GM19328 (cell line): ENCODE data around the gene ABTB1.
"Not testable (repeated sequence)": the region's sequence is repeated elsewhere in the genome, so short reads cannot be mapped to it uniquely, and the experiment has no call there.

Experiments used
- ATAC-seq: cut with Tn5 transposase; IDR thresholded peaks from one replicate; pipeline ENCODE4 v1.9.1; 2021; ENCODE audit warnings: mild to moderate bottlenecking, moderate library complexity; ENCODE audit not compliant: unreplicated experiment

ABTB1 gene

DNA sequence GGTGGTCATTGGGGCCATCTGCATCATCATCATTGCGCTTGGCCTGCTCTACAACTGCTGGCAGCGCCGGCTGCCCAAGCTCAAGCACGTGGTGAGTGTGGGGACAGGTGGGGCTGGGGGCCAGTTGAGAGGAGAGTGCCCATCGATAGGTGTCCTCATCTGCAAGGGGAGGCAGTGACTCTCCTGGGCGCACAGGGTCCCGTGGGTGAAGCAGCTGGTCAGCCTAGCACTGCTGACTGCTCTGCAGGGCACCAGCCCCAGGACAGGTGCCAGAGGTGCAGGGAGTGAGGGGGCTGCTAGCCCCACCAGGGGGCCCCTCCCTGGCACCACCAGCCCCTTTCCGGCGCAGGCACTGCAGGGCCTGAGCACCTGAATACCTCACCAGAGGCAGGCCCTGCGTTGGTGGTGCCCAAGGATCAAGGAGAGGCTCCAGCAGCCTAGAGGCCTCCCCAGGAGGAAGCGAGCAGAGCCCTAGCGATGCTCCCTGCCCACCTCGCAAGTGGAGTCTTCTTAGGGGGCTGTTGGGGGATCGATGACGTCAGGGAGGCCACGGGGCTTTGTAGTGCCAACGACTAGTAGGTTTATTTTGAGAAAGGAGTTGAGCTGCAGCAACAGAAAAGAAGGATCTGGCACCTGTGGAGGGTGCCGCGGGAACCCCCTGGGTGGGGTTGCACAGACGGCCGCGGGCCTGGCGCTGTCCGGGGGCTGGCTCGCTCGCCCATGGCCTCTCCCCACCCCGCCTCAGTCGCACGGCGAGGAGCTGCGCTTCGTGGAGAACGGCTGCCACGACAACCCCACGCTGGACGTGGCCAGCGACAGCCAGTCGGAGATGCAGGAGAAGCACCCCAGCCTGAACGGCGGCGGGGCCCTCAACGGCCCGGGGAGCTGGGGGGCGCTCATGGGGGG is 976 bp upstream of the ABTB1 start:
- ATAC-seq, result peak; percentile 15

DNA sequence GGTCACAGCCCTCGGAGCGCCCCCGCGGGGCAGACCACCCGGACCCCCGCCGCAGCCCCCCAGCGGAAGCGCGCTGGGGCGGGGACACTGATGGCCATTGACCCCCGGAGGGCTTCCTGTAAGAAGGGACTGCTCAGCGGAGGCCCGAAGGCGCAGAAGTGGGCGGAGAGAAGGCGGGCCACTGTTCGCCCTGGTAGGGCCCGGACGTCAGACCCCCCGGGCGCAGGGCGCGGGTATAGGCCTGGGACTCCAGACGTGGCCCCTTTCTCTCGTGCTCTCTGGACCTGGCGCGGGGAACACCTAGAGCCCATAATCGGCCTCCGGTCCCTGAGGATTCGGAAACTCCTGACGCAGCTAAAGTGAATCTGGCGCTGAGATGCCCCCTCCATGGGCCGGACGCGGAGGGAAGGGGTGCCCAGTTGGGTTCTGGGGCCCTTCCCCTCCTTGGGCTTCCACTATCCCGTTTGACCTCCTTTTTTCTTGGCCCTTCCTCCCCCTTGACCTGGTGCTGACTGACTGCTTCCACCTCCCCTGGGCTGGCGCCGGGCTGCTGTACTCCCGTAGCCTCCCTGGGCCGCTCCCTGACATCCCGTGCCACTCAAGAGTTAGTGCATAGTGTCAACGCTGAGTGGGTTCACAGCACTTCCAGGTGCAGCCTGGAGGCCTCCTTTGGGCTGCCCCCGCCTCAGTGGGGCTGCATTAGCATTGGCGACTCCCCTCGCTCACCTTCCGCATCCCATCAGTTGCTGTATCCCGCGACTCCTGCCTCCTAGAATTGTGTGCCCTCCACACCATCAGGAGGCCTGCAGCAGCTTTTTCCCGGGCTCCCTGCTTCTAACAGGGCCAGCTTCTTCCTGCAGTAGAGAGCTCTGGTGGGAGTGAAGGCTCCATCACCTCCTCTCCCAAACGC is 694 bp downstream of the ABTB1 start:
- peak; percentile 19 for ATAC-seq

DNA sequence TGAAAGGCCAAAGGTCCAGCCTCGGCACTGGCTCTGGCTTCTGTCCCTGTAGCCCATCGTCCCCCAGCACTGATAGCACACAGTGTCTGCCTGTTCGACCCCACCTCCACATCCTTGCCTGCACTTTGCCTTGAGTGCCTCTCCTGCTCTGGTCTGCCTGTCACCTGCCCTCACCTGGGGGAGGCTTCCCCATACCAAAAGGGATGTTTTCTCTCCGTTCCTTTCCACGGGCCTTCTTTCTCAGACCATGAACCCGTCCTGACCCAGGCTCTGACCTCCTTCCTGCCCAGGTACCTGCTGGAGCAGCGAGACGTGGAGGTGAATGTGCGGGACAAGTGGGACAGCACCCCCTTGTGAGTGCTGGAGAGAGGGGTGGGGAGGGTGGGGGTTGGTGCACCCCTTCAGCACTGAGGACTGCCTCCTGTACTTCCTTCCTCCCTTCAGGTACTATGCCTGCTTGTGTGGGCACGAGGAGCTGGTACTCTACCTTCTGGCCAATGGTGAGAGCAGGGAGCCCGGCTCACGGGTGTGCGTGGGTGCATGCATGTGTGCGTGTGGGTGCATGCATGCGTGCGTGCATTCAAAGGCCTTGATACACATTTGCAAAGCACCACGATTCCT is 1.5 kb downstream of the ABTB1 start:
- ATAC-seq, result no peak

DNA sequence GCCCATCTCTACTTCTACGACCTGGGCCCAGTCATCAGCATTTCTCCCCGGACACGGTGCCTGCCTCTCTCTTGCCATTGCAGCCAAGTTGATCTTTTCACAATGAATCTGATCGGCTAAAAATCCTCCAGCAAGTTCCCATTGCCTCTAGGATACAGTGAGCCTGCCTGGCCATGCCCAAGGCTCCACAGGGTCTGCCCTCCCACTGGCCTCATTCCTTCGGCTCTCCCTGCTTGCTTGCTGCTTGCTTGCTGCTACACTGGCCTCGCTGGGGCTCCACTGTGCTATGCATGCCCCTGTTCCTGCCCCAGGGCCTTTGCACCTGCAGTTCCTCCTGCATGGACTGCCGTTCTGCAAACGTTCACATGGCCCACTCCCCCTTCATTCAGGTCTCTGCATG is 2.0 kb downstream of the ABTB1 start:
- no peak for ATAC-seq

DNA sequence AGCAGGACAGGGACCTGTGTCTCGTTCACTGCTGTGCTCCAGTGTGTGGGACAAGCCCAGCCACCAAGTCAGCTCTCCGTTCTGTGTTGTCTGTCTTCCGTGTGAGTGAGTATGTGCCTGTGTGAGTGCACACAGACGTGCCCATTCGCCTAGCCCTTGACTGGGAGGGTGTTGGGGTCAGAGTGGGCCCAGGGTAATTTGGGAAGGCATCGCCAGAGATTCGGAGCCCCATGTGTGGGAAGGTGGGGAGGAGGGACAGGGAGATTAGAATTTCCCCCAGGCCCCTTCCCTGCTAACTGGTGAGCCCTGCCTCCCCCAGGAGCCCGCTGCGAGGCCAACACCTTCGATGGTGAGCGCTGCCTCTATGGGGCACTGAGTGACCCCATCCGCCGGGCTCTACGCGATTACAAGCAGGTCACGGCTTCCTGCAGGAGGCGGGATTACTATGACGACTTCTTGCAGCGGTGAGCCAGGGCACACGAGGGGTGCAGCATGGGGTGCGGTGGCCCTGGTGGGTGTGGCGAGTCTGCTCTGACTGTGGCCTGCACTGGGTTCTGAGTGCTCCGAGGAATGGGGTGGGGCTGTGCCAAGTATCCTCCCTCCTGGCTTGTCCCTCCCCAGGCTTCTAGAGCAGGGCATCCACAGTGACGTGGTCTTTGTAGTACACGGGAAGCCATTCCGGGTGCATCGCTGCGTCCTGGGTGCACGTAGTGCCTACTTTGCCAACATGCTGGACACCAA is 3.1 kb downstream of the ABTB1 start:
- ATAC-seq, result no peak

DNA sequence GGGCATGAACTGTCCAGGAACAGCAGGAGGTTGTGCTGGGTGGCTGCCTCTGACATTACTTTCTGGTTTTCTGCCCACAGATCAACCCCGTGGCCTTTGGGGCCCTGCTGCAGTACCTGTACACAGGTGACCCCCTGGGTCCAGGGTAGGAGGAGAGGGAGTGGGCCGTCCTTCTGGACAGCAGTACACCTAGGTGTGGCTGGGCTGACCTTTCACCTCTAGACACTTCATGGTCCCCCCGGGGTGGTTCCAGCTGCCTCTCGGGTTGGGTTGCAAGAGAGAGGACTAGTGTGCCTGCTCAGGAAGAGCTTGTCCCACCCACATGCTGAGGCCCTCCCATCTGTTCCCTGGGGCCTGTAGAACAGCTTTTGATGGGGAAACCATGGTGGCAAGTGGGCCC is 3.7 kb downstream of the ABTB1 start:
- ATAC-seq, result no peak

DNA sequence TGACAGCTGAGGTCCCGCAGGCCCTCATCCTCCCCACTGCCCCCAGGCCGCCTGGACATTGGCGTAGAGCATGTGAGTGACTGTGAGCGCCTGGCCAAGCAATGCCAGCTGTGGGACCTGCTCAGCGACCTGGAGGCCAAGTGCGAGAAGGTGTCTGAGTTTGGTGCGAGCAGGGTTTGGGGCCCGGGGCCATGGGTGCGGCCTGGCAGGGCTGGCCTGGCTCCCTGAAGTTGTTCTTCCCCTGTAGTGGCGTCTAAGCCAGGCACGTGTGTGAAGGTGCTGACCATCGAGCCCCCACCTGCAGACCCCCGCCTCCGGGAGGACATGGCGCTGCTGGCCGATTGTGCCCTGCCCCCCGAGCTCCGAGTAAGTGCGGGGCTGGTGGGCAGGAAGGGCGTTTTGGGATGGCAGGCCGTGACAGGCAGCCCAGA is 4.2 kb downstream of the ABTB1 start:
- ATAC-seq, result no peak

DNA sequence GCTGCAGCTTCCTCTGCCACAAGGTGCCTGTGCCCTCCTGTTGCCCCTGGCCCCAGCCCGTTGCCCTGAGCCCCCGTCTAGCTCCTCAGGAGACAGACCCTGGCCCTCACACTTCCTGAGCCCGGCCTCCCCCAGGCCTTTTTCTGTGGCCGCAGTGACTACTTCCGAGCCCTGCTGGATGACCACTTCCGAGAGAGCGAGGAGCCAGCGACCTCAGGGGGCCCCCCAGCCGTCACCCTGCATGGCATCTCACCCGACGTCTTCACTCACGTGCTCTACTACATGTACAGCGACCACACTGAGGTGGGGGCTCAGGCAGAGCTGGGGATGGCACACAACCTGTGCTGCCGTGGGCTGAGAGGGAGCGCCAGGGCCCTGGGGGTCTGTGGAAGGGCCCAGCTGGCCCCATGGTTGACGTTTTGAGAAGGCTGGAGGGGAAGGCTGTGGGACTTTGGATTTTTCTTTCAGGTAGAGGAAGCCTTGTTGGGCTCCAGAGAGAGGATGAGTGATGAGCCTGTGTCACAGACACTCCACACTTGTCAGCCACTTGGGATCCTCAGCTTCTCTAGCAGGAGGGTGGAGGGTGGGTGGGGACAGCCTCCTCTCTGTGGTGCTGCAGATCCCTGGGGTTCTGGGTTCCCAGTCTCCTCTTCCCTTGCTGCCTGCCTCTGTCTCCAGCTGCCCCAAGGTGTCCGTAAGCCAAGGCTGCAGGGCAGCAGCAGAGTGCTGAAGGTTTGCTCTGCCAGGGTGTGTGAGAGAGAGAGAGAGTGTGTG is 5.0 kb downstream of the ABTB1 start:
- no peak for ATAC-seq

DNA sequence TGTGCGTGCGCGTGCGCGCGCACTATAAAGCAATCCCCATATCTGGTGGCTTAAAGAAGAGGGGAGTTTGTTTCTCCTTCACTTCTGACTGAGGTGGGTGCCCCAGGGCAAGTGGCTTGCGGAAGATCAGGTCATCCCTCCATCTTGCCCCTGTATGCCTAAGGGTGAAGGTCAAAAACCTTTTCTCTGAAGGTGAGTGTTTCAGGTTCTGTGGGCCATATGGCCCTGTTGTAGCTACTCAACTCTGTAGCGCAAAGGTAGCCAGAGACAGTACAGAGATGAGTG is 5.5 kb downstream of the ABTB1 start:
- ATAC-seq, result no peak

DNA sequence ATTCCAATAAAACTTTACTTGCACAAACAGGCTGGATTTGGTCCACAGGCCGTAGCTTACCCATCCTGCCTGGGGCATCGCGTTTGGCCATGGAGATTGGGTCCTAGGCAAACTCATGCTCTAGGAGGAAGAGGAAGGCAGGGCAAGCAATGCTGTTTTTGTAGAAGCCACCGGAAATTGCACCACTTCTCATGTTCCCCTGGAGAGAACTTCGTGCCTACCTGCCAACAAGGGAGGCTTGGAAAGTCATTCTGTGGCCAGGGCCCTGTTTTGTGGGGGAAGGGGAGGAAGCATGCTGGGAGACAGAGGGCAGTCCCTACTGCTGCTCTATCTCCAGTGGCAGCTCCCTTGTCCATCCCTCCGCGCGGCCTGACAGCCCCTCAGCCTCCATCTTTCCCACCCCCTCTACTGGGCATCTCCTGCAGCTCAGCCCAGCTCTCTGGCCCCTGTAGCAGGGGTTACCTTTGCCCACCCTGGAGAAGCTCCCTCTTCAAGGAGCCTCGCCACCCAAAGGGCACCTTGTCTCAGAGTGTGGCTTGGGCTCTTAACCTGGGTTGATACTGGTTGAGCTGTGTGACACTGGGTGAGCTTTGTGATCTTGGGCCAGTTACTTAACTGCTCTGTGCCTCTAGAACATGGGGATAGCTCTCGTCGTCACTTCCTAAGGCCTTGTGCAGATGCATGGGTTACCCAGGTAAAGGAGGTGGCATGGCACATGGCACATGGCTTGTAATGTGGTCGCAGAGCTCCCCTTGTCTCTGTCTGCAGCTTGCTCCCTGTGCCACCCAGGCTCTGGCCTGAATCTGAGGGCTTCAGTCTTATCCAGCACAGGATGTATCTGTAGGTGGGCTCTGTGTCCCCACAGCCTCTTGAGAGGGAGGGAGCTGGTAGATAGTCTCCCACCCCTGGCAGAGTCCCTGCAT is 6.1 kb downstream of the ABTB1 start:
- no peak for ATAC-seq

DNA sequence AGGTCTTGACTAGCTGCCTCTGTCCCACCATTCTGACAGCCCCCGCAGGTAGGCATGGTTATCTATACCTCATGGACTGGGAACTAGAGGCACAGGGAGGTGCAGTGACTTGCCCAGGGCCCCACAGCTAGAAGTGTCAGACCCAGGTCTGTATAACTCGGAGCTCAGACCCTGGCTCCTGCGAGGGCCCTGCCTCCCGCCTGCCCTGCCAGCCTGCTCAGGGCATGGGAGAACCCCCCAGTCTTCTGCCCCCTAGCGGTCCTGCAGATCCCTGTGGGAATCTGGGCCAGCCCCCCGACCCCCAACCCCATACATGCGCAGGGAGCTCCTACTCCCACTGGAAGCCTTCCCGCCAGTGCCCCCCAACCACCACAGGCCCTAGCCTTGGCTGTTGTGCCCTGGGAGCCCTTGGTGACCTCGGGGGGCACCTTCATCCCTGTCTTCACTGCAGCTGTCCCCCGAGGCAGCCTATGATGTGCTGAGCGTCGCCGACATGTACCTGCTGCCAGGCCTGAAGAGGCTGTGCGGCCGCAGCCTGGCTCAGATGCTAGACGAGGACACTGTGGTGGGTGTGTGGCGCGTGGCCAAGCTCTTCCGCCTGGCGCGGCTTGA is 6.9 kb downstream of the ABTB1 start:
- no peak for ATAC-seq

DNA sequence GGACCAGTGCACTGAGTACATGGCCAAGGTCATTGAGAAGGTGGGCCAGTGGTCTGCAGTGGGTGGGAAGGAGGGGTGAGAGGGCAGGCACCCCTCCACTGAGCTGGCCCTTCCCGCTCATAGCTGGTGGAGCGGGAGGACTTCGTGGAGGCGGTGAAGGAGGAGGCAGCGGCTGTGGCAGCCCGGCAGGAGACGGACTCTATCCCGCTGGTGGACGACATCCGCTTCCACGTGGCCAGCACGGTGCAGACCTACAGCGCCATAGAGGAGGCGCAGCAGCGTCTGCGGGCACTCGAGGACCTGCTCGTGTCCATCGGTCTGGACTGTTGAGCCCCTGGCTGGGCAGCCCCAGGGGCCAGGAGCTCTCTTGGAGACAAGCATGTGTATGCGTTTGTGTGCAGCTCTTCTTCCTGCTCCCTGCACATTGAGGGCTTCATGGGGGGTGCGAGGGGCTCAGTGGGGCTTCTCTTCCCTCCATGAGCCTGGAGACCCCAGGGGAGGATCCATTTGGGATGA is 7.5 kb downstream of the ABTB1 start:
- ATAC-seq, result no peak

DNA sequence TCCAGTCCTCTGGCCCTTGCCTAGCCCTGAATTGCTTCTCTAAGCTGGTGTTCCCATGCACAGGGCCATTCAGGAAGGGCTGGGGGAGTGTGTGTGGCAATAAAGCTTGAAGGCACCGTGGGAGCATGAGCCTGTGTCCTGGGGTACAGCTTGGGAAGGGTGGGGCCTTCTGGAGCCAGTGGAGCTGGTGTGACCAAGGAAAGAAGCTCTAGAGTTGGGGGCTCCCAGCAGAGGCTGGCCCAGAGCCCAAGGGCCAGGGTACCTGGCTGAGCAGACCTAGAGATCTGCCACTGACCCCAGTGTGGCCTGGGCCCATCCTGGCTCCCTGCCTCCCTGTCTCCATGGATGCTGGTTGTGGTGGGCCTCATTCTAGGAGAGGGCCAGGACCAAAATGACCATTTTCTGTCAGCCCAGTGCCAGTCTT is 8.1 kb downstream of the ABTB1 start:
- ATAC-seq, result no peak

DNA sequence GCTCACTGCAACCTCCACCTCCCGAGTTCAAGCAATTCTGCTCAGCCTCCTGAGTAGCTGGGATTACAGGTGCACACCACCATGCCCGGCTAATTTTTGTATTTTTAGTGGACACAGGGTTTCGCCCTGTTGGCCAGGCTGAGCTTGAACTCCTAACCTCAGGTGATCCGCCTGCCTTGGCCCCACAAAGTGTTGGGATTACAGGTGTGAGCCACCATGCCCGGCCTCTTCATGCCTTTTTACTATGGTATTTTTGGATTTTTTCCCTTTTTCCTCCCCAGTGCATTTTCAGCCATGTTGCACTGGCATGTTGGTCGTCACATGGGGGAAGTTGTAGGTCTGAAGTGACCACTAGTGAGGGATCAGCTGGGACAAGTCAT is 9.4 kb downstream of the ABTB1 start:
- not testable (repeated sequence) for ATAC-seq

DNA sequence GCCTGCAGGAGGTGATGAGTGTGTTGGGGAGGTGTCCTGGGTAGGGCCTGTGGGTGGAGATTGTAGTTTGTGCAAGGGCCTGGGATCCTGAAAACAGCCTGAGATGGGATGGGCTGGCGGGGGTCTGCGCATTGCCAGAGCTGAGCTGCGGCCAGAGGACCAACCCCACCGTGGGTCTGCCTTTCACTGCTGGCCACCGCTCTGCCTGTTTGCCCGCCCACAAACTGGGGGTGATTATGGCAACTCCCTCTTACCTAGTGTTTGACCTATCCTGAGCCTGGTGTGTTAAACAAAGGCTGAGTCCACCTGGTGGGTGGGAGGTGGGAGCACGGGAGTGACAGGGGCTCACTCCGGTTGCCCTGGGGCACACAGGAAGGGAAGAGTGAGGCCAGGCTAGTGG is 9.8 kb downstream of the ABTB1 start:
- no peak for ATAC-seq

DNA sequence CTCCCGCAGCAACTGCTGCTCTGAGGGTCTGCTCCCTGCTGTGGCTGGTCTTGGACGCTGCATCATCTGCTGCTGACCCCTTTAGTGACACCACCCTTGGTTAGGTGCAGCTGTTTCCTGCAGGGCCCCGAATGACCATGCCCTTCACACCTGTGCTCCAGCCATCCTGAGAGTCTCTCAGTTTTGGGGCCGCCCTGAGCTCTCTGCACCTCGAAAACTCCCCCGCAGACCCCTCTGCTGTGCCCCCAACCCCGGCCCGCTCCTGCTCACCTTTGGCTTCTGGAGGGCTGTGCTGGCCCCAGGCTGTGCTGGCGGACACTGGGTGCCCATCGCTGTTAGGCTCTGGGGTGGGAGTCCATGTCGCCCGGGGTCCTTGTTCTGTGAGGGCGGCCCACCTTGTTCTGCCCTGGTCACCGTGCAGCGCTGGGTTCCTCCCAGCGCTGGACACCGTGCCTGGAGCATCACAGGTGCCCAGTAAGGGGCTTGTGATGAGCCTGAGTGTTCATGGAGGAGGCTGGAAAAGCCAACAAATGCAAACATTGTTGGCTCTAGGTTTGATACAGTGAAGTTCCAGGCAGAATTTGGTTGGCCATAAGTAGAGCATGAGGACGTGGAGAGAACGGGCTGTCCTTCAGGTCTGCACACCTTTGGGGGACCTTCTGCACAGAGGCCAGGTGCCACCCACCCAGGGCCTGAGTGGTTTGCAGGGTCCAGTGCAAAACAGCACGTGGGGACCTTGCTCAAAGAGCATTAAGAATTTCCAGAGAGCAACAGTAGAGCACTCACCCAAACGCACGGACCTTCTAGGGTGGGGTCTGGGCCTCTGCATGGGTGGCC is 12.3 kb downstream of the ABTB1 start:
- ATAC-seq, result no peak

DNA sequence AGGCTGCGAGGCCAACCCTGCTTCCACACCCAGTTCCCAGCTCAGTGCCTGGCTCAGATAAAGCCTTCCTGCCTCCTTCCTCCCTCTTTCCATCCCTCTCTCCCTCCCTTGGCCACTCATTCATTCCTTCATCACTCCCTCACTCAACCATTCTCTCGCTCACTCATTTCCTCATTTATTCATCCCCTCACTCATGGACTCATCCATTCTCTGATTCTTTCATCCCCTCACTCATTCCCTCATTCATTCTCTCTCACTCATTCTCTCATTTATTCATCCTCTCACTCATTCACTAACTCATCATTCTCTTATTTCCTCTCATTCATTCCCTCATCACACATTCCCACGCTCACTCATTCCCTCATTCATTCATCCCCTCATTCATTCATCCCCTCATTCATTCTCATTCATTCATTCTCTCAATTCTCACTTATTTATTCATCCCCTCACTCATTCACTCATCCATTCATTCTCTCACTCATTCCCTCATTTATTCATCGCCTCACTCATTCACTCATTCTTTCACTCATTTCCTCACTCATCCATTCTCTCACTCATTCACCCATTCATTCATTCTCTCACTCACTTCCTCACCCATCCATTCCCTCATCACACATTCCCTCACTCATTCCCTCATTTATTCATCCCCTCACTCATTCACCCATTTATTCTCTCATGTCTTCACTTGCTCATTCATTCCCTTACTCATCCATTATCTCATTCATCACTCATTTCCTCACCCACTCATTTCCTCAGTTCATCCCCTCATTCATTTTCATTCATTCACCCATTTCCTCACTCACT is 13.2 kb downstream of the ABTB1 start:
- no peak for ATAC-seq
